ENCODE results near the gene CD3D.

The CD3D gene

DNA sequence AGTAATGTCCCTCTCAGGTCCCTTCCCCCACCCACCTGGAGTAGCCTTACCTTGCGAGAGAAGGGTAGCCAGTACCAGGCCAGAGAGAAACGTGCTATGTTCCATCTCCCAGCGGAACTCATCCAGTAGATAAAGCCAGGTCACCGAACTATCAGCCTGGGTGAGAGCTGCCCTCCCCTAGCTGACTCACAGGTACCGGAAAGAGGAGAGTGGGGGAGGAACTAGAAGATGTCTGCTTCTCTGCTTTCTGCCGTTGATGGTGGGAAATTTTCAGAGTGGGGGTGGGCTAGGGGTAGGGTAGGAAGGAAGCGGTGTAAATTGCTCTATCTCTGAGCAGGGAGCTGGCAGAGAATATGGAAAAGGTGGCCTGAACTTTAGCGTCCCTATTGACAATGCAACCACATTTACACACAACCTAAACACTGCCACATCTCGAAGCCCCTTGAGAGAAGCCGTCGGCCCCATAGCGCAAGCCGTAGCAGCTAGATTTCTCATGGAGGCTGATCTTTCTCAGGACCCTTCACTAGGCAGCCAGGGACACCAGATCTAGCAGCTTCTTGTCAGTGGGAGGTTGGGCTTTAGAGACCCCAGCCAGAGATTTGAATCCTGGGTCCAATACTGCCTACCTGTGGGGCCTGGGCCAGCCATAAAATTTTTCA is at the start of gene CD3D:
TSS of gene CD3D (minus strand) at position 203 of the 659 bp plus-strand sequence. CDS start at position 105, 98 bp downstream.
- no peak for DNase-seq

DNA sequence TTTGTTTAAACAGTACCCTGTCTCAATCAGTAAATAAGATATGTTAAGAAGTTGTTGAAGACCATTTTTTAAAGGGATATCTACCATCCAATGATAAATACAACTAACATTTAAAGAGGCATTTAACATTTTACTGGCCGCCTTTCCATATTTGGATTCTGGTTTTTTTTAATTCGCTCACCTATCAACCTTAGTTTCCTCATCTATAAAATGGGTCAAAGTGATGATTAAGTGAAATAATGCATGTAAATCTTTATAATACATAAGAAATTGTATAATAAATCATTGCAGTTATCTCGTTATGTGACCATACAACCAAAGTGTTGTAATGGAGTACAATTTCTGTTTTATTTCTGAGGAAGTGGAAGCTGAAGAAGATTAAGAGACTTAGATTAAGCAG is 41.2 kb upstream of the CD3D start:
- no peak for DNase-seq

DNA sequence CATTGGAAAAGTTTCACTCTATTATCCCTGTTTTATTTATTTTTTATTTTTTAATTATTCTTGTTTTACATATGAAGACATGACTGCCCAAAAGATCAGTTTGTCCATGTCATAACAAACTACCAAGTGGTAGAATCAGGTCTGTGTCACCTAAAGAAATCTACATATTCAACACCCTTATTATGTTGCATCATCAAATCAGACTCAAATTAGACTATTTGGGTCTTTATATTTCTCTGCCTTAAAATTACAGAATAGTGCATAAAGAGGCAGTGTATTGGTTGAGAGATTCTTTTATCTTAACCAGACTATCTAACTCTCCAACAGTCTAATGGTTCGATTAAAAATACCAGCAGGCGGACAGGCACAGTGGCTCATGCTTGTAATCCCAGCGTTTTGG is 40.4 kb upstream of the CD3D start:
- DNase-seq: no peak

DNA sequence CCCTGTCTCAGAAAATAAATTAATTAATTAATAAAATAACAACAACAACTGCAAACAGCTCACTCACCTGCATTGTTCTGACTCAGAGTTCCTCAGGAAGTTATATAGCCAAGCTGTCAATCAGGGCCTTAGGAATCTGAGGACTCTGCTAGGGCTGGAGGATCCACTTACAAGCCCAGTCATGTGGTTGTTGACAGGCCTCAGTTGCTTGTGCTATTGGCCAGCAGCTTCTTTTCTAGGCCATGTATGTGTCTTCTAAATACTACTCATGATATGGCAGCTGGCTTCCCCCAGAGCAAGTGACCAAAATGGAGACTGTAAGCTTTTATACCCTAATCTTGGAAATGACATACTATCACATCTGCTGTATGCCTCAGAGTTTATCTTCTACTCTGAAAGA is 38.1 kb upstream of the CD3D start:
- DNase-seq: no peak

DNA sequence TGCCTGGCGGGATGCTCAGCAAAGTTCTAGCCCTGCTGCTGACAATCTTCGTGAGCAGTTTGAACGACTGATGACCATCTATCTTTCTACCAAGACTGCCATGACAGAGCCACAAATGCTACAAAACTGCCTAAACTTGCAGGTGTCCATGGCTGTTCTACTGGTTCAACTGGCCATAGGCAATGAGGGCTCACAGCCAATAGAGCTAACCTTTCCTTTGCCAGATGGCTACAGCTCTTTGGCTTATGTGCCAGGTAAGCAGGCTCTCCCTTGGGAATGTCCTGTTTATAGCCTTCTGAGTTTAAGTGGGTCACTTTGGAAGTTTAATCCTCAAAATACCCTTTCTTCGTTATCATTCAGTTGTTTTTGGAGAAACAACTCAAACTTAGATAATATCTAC is 37.0 kb upstream of the CD3D start:
- DNase-seq: no peak

DNA sequence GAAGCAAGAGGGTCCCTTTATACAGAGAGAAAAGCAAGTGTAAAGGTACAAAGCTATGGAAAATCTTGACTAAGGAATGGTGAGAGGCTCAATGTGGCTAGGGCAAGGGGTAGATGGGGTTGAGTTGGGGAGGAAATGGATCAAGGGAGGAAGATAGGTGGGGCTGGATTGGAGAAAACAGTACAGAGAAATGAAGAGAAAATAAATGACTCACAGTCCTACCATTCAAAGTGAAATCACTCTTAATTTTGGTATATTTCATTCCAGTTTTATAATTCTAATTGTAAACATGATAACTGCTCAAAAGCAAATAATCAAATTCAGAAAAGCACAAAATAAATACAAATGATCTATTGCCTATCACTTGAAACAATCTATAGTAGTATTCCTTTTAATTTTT is 33.5 kb upstream of the CD3D start:
- no peak for DNase-seq

DNA sequence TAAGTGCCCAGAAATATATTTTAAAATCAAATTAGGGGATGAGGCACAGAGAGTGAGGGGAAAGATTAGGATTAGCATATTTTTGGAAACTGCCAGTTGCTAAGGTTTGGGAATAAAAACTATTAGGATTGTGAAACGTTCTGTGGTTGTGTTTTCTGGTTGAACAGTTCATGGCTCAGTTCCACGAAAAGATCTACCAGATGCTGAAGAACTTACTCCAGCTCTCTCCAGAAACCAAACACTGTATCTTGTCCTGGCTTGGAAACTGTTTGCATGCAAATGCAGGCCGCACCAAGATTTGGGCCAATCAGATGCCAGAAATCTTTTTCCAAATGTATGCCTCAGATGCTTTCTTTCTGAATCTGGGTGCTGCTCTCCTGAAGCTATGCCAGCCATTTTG is 32.2 kb upstream of the CD3D start:
- no peak for DNase-seq

DNA sequence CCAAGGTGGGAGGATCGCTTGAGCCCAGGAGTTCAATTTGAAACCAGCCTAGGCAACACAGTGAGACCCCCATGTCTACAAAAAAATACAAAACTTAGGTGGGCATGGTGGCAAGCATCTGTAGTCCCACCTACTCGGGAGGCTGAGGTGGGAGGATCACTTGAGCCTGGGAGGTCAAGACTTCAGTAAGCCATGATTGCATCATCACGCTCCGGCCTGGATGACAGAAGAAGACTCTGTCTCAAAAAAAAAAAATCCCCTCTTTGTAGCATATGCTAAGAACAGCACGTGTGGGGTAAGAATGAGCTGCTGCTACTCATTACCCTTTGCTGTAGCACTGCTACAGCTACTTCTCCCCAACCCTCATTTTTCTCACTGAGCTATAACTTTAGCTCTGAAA is 31.4 kb upstream of the CD3D start:
- no peak for DNase-seq

DNA sequence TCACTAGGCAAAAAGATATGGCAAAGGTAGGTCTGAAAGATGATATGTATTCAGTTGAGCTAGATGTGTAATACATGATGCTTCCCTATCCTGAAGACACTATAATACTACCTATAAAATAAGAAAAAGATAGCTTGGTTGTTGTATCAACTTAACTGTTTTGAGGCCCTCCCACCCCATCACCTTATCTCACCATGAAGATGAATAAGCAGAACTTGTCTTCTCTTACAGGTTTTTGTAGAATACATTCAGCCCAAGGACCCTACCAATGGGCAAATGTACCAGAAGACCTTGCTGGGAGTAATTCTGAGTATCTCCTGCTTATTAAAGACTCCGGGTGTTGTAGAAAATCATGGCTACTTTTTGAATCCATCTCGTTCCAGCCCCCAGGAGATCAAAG is 30.8 kb upstream of the CD3D start:
- DNase-seq: no peak

DNA sequence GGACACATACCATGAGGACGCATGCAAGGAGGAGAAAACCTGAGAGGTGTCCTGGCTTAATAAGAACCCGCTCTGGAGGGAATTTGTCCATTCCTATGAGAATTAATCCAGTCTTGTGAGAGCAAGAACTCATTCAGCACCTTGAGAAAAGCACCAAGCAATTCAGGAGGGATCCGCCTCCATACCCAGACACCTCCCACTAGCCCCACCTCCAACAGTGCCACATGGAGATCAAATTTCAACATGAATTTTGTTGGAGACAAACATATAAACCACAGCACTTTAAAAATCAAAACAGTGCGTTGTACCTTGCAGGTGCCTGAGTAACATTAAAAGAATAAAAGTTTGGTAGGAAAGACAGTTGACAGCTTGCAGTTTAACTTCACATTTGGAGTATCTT is 28.3 kb upstream of the CD3D start:
- DNase-seq: no peak

DNA sequence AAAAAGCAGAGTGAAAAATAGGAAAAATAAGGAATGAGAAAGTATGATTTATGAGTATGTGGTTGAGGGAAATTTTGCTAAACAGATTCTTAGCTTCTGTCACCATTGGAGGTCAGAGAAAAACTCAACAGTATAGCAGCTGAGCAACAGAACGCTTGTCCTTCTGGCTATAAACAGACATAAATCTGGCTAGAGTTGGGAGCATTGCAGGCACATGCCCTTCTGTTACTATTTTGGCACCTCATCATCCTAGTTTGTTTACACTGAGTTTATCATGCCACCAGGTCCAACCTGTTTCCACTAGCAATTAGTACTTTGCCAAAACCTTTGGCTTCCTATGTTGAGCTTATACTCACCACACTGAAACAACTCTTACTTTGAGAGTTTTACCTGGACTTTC is 23.8 kb upstream of the CD3D start:
- no peak for DNase-seq

DNA sequence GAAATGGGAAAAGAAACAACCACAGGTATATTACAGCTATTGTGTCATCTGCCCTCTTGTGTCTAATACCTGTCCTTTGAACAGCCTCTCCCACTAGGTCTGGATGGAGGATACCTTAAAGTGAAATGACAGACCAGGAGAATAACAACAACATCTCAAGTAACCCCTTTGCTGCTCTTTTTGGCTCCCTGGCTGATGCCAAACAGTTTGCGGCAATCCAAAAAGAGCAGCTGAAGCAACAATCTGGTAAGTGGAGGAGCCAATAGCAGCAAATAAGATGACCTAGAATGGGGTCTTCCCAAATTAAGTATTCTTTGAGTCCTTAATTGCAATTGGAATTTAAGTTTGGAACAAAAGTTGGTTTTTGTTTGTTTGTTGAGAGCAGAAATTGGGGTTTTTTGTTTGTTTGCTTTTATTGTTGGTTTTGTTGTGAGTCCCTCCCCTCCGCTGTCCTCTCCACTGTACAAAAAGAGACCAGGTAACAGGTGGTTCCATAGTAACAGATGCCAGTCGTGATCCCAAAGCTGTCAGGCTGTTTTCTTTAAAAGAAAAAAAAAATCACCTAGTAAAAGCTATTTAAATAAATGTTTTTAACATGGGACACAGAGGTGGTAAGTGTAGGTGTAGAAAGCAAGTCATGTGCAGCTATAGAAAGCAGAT is 22.6 kb upstream of the CD3D start:
- no peak for DNase-seq

DNA sequence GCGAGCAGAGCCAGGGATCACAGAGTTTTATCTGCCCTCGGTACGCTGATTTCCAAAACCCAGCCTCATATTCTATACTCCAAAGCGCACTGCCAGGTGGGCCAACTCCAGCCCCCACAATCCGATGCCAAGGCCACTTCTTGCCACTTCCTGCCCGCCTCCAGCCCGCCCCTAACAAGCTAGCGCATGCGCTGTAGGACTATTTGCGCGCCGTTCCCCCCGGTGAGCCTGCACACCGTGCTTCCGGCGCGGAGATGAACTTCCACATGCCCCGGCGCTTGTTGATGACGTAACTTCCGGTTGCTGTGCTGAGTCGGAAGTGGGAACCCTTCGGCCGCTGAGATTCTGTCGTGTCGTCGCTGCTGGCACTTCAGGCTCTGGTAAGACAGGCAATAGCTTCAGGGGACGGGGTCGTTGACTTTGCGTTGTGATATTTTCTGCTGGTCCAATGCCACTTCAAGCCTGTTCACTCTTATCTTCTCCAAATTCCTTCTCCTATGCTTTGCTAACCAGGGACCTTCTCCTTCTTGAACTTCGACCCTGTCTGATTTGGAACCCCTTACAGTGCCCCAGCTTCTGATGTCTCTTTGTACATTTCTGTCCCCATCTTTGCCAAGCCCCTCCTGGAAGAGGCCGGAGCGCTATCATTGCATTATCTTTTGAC is 16.9 kb upstream of the CD3D start, which contains the start of gene UBE4A:
TSS of gene UBE4A (plus strand) at position 306 of the 664 bp plus-strand sequence. CDS start 5,481 bp downstream, outside the sequence.
- peak; percentile 47 for DNase-seq

DNA sequence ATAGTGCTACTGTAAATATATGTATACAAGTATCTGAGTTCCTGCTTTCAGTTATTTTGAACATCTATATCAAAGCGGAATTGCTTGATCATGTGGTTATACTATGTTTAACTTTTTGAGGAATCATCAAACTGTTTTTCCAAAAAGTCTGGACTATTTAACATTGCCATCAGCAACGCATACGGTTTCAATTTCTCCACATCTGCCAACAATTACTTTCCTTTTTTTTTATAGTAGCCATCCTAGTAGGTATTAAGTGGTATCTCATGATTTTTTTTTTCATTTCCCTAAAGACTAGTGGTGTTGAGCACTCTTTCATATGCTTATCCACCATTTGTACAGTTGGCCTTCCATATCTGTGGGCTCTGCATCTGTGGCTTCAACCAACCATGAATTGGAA is 15.6 kb upstream of the CD3D start:
- DNase-seq: no peak

DNA sequence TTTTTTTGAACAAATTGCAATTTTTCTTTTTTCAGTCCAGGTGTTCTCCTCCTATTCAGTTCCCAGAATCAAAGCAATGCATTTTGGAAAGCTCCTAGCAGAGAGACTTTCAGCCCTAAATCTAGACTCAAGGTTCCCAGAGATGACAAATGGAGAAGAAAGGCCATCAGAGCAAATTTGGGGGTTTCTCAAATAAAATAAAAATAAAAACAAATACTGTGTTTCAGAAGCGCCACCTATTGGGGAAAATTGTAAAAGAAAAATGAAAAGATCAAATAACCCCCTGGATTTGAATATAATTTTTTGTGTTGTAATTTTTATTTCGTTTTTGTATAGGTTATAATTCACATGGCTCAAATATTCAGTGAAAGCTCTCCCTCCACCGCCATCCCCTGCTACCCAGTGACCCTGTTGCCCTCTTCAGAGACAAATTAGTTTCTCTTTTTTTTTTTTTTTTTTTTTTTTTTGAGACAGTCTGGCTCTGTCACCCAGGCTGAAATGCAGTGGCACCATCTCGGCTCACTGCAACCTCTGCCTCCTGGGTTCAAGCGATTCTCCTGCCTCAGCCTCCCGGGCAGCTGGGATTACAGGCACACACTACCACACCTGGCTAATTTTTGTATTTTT is 10.7 kb upstream of the CD3D start:
- DNase-seq: no peak

DNA sequence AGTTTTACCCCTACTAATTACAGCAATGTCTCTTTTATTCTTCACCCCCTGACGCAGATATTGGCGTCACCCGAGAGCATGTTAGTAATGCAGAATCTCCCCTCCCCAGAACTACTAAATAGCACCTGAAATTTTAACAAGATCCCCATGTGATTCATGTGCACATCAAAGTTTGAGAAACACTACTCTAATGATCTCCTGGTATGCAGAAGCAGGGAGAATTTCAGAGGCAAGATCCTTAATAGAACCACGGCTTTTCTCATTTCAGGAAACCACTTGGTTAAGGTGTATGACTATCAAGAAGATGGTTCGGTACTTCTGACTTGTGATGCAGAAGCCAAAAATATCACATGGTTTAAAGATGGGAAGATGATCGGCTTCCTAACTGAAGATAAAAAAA is 7.0 kb upstream of the CD3D start:
- no peak for DNase-seq

DNA sequence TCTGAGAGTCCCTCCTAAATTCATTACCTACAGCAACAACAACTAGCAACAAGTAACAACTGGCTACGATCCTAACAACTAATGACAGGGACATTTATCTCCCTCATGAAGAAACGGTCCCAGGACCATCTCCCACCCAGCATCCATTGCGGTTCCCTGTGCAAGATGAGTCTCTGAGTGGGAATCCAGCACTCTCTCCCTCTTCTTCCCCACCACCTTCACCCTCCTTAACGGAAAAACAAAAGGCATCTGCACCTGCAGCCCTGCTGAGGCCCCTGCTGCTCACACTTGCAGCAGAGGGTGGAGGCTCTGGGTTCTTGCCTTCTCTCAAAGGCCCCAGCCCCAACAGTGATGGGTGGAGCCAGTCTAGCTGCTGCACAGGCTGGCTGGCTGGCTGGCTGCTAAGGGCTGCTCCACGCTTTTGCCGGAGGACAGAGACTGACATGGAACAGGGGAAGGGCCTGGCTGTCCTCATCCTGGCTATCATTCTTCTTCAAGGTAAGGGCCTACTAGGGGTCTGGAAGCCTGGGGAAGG is 1.5 kb upstream of the CD3D start, which contains the start of gene CD3G:
TSS of gene CD3G (plus strand) at position 364 of the 535 bp plus-strand sequence. CDS start at position 444, 80 bp downstream.
- no peak for DNase-seq

DNA sequence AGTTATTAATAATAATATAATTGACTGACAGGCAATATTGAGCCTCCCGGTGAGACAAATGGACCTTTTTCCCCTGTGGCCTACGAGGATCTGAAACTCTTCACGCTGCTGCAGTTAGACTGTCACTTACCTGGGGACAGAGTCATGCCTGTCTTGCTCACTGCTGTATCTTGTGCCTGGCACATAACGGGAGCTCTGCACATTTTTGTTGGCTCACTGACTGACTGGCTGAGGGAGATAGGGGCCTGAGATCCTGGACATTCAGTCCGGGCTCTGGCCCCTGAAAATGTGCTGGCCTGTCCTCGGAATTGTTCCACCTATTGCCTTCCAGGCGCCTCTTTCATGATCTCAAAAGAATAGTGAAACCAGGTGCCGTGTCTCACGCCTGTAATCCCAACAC is 743 bp upstream of the CD3D start:
- DNase-seq: no peak

DNA sequence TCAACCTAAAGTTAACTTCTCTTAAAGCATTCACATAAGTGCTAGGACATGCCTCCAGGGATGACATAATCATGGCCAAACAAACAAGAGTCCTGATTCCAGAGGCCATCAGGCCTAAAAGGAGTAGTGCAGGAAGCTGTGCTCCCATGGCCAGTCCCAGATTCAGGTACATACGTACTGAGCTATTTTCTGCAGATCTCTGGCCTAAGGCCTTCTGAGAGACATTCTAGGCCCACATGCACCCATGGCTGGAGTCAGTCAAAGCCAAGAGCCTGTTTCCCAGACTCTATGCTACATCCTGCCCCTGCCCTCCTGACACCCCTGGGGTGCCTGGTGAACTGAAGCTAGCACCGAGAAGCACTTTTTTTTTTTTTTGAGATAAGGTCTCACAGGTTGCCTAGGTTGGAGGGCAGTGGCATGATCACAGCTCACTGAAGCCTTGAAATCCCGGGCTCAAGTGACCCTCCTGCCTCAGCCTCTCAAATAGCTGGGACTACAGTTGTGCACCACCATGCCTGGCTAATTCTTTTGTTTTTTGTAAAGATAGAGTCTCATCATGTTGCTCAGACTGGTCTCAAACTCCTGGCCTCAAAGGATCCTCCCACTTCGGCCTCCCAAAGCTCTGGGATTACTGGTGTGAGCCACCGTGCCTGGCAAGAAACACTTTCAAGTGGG is 553 bp downstream of the CD3D start:
- DNase-seq: no peak

DNA sequence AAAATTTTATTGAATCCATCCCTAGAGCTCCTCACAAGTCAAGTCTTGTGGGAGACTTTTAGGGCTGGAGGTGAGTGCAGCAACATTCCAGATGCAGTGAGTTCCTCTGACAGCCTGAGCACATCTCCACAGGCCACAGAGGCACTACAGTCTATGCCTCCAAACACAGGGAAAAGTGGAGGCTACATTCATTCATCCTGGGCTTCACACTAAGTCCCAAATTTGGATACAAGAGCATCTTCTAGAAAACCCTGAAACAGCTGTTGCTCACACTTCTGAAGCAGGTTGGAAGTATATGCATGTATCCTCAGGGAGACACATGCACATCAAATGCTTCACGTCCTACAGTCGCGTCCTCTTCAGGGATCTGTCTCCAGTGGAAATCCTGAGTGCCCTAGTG is 1.2 kb downstream of the CD3D start:
- no peak for DNase-seq

DNA sequence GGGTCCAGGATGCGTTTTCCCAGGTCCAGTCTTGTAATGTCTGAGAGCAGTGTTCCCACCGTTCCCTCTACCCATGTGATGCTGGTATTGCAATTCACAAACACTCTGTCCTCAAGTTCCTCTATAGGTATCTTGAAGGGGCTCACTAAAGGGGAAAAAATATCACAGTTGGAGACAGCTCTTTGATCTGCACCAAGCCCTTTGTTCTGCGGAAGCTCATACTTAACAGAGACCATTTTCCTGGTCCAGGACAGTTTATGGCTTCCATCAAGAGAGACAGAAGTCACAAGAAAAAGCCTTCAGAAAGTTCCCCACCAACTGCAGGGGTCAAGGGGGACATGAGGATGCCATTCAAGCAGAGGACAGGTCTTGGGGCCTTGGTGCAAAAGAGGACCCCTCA is 2.1 kb downstream of the CD3D start:
- no peak for DNase-seq

DNA sequence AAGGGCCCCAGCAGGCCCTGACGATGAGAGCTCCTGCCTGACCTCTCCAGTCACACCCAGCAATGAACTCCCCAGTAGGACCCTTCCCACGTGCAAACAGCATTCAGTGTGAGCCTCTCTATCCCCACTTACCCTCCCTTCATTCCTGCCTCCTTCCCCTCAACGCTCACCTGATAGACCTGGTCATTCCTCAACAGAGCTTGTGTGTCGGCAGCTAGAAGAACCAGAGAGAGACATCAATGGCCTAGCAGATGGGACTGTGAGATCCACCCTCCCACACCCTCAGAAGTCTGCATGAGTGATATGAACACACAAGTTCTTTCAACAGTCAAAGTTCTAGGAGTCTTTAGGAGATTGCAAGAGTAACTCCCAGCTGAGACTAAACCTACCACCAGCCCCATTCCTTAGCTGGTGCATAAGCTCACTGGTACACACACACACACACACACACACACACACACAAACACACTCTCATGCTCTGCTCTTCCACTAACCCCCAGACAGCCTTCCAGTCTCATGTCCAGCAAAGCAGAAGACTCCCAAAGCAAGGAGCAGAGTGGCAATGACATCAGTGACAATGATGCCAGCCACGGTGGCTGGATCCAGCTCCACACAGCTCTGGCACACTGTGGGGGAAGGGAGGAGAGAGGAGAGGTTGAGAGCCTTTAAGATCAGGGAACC is 3.1 kb downstream of the CD3D start:
- DNase-seq: no peak

Measured in GOT3 (cell line).